Left ventricle myocardium inferior (tissue), 1 donor: ENCODE measurements around the gene TNFRSF1A. TPM values are rescaled to one million over a fixed set of nuclear protein-coding genes. Genes with fewer than 3 reads are reported as not detected.
A peak's percentile ranks its signal among the peaks of the same experiment; 100 is the strongest.
"Not testable (repeated sequence)": the region's sequence is repeated elsewhere in the genome, so short reads cannot be mapped to it uniquely, and the experiment has no call there.

Experiments
- DNase-seq: peaks from one replicate; pipeline ENCODE4 v3.0.0-alpha.2; 2020
- H3K27ac ChIP-seq: fragments of 200-600 bp; replicated peaks from 2 replicates; pipeline ENCODE4 v1.8.0; 2021
- H3K27me3 ChIP-seq: fragments of 200-600 bp; 2 replicates; pipeline ENCODE4 v1.8.0; 2021; ENCODE audit warnings: low read depth
- H3K36me3 ChIP-seq: fragments of 200-600 bp; 2 replicates; pipeline ENCODE4 v1.8.0; 2021
- H3K4me1 ChIP-seq: fragments of 200-600 bp; 2 replicates; pipeline ENCODE4 v1.8.0; 2021
- H3K4me3 ChIP-seq: fragments of 200-600 bp; 2 replicates; pipeline ENCODE4 v1.8.0; 2021; ENCODE audit warnings: mild to moderate bottlenecking, moderate library complexity
- H3K9me3 ChIP-seq: fragments of 200-600 bp; replicated peaks from 2 replicates; pipeline ENCODE4 v1.8.0; 2021
- CTCF ChIP-seq: fragments of 200-600 bp; IDR thresholded peaks from 2 replicates; pipeline ENCODE4 v1.8.0; 2021; ENCODE audit warnings: antibody characterized with exemption, mild to moderate bottlenecking, borderline replicate concordance
- intact Hi-C: fragments of 100-400 bp; cut with micrococcal nuclease; formaldehyde crosslinking; loops from one replicate; pipeline ENCODE4 v1.11.0; 2022
- total RNA-seq: library from RNA; stranded (reverse); fragmentation: NEBNext Ultra II Directional; extraction: Animal tissue kit (Norgen Biotek cat#: 25700); gene quantifications from one replicate; pipeline ENCODE4 v1.2.1, GENCODE V29; 2021
- donor health status: DM: no; HTN: yes; CAD: no; lungs with severe emphysema.

TNFRSF1A gene
- total RNA-seq, 1 donor from 2014 or later: 45.6 TPM

- no peaks in the 10 kb centered on the region for H3K36me3 ChIP-seq
- no peak for DNase-seq
- H3K4me1 ChIP-seq: peaks cover 90% of the 10 kb centered on the region
- H3K9me3 ChIP-seq: no peaks in the 10 kb centered on the region
- TF ChIP-seq CTCF: no peak
- intact Hi-C loops: no loop called here
- H3K4me3 ChIP-seq: peak overlapping the region; percentile 90
- peak overlapping the region; percentile 99 for H3K27ac ChIP-seq
- no peaks in the 10 kb centered on the region for H3K27me3 ChIP-seq
These were observed 1.7 kb downstream of the TNFRSF1A start for GRCh38 chr12:6340032-6340638.

- peak overlapping the region; percentile 99 for H3K27ac ChIP-seq
- H3K36me3 ChIP-seq: peaks cover 8% of the 10 kb centered on the region
- peak overlapping the region; percentile 90 for H3K4me3 ChIP-seq
- intact Hi-C loops: loop anchor here (10.0 kb wide), 1 partner anchor 46 kb away; the partner anchor contains the start of gene LTBR
- TF ChIP-seq CTCF: no peak
- peaks cover 99% of the 10 kb centered on the region for H3K4me1 ChIP-seq
- DNase-seq: no peak
- no peaks in the 10 kb centered on the region for H3K27me3 ChIP-seq
- no peaks in the 10 kb centered on the region for H3K9me3 ChIP-seq
These were observed 2.9 kb downstream of the TNFRSF1A start for GRCh38 chr12:6338955-6339354.

- H3K27me3 ChIP-seq, H3K9me3 ChIP-seq, DNase-seq: not testable (repeated sequence)
- Histone ChIP-seq H3K27ac (peak overlapping the region; percentile 99), H3K36me3 (peaks cover 12% of the 10 kb centered on the region), H3K4me3 (peak overlapping the region; percentile 90), H3K4me1 (peaks cover 99% of the 10 kb centered on the region)
- intact Hi-C loops: loop anchor here (10.0 kb wide), 1 partner anchor 46 kb away; the partner anchor contains the start of gene LTBR
These were observed 3.3 kb downstream of the TNFRSF1A start for GRCh38 chr12:6338536-6338935.

- Histone ChIP-seq H3K27ac (peak overlapping the region; percentile 99), H3K9me3 (no peaks in the 10 kb centered on the region), H3K27me3 (no peaks in the 10 kb centered on the region), H3K36me3 (peaks cover 18% of the 10 kb centered on the region), H3K4me1 (peaks cover 99% of the 10 kb centered on the region), H3K4me3 (peak overlapping the region; percentile 90)
- intact Hi-C loops: loop anchor here (10.0 kb wide), 1 partner anchor 47 kb away; the partner anchor contains the start of gene LTBR
- DNase-seq: no peak
- no peak for TF ChIP-seq CTCF
These were observed 3.9 kb downstream of the TNFRSF1A start for GRCh38 chr12:6337958-6338433.

GRCh38 chr12:6336889-6337853 is 4.7 kb downstream of the TNFRSF1A start:
- DNase-seq: no peak
- intact Hi-C loops: loop anchor here (10.0 kb wide), 1 partner anchor 48 kb away; the partner anchor contains the start of gene LTBR
- Histone ChIP-seq H3K9me3 (no peaks in the 10 kb centered on the region), H3K27me3 (no peaks in the 10 kb centered on the region), H3K36me3 (peaks cover 26% of the 10 kb centered on the region), H3K4me3 (peak overlapping the region; percentile 90), H3K27ac (peak overlapping the region; percentile 99), H3K4me1 (peaks cover 93% of the 10 kb centered on the region)
- TF ChIP-seq CTCF: no peak
